ENCODE results near the gene CITED1.
A peak's percentile ranks its signal among the peaks of the same experiment; 100 is the strongest.
"Not testable (repeated sequence)": the region's sequence is repeated elsewhere in the genome, so short reads cannot be mapped to it uniquely, and the experiment has no call there.

CITED1 gene

DNA sequence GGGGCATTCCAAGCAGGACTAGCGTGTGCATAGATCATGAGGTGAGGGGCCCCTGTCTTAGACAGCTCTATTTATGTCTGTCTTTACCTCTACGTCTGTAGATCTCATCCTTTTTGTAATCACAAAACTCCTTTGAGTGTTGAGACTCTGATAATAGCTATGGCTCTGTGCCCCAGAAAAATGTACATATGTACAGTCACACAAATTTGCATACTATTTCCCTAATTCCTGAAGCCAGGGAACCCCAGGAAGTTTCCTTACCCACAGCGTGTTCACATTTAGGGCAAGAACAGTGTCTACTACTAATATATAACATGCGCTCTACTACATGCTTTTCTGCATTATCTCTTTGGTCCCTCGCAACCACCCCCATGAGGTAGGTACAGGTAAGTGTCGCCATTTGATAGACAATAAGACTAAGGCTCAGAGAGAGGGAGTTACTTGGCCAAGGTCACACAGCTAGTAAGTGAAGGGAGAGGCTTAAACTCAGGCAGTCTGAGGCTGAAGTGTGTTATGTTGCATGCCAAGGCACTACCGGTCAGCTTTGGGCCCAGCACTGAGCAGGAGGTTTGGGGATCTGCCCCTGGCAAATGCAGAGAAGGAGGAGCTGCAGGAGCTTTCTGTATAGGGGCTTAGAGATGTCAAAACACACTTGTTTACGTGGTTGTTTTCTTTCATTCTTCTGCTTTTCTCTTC, 21.0 kb upstream of the CITED1 start:
- H3K27ac ChIP-seq (ENCODE audit: low read depth, low read length) = no peak overlapping the region
- H2AFZ ChIP-seq (ENCODE audit: low read length, unreplicated experiment) = no peak overlapping the region
- no peaks in the 10 kb centered on the region for H3K36me3 ChIP-seq (ENCODE audit: insufficient read depth, low read length)
- H3K4me1 ChIP-seq (ENCODE audit: control insufficient read depth, insufficient read depth, low read length, unreplicated experiment) = no peaks in the 10 kb centered on the region
- H3K27me3 ChIP-seq (ENCODE audit: insufficient read depth, low read length) = no peaks in the 10 kb centered on the region
- H3K4me3 ChIP-seq (ENCODE audit: low read depth, low read length) = no peak overlapping the region
- no peaks in the 10 kb centered on the region for H3K79me2 ChIP-seq (ENCODE audit: control insufficient read depth, insufficient read depth, low read length, unreplicated experiment)

- not testable (repeated sequence) for H3K4me3 ChIP-seq (ENCODE audit: low read depth, low read length); H3K79me2 ChIP-seq (ENCODE audit: control insufficient read depth, insufficient read depth, low read length, unreplicated experiment); H3K36me3 ChIP-seq (ENCODE audit: insufficient read depth, low read length); H3K27me3 ChIP-seq (ENCODE audit: insufficient read depth, low read length); H3K27ac ChIP-seq (ENCODE audit: low read depth, low read length); H2AFZ ChIP-seq (ENCODE audit: low read length, unreplicated experiment); H3K4me1 ChIP-seq (ENCODE audit: control insufficient read depth, insufficient read depth, low read length, unreplicated experiment)
These were observed 13.9 kb upstream of the CITED1 start for GRCh38 chrX:72319651-72320050.

DNA sequence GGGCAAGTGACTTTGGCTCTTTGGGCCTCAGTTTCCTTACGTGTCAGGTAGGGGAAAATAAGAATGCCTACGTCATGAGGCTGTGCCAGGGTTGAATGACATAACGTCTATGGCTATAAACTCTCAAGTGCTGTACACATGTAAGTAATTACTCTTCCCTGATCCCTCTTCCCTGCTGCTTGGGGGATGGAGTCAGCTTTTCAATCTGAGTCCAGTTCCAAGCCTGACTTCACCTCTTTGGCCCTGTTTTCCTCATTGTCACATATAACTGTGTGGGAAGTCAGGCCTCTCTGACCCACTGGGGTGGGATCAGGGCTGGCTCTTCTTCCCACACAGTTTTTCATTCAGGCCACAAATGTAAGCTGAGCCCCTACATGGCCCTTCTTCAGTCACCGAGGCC, 11.4 kb upstream of the CITED1 start:
- no peaks in the 10 kb centered on the region for H3K79me2 ChIP-seq (ENCODE audit: control insufficient read depth, insufficient read depth, low read length, unreplicated experiment)
- no peak overlapping the region for H3K27ac ChIP-seq (ENCODE audit: low read depth, low read length)
- H3K4me3 ChIP-seq (ENCODE audit: low read depth, low read length) = no peak overlapping the region
- H3K36me3 ChIP-seq (ENCODE audit: insufficient read depth, low read length) = no peaks in the 10 kb centered on the region
- no peaks in the 10 kb centered on the region for H3K4me1 ChIP-seq (ENCODE audit: control insufficient read depth, insufficient read depth, low read length, unreplicated experiment)
- no peak overlapping the region for H2AFZ ChIP-seq (ENCODE audit: low read length, unreplicated experiment)
- no peaks in the 10 kb centered on the region for H3K27me3 ChIP-seq (ENCODE audit: insufficient read depth, low read length)

- no peaks in the 10 kb centered on the region for H3K36me3 ChIP-seq (ENCODE audit: insufficient read depth, low read length)
- H3K4me3 ChIP-seq (ENCODE audit: low read depth, low read length) = no peak overlapping the region
- no peak overlapping the region for H2AFZ ChIP-seq (ENCODE audit: low read length, unreplicated experiment)
- H3K79me2 ChIP-seq (ENCODE audit: control insufficient read depth, insufficient read depth, low read length, unreplicated experiment) = no peaks in the 10 kb centered on the region
- H3K27ac ChIP-seq (ENCODE audit: low read depth, low read length) = no peak overlapping the region
- H3K27me3 ChIP-seq (ENCODE audit: insufficient read depth, low read length) = no peaks in the 10 kb centered on the region
- no peaks in the 10 kb centered on the region for H3K4me1 ChIP-seq (ENCODE audit: control insufficient read depth, insufficient read depth, low read length, unreplicated experiment)
These were observed 10.8 kb upstream of the CITED1 start for GRCh38 chrX:72316408-72317110.

DNA sequence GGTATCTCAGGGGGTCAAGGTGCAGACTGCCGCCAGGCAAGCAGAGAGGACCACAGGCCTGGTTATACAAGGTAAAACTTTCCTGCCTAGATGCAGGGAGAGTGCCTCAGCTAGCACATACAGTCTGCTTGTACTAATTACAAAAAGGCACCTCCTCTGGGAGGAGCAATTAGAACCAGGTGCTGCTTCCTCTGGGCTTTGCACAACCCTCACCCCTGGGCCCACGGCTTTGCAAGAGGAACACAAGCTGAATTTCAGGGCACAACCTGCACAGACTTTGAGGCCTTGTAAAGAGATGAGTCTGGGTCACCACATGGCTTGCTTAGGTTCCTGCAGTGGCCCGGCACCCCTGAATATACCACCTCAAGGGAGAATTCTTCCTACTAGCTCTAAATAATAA, 9.2 kb upstream of the CITED1 start:
- Histone ChIP-seq H3K36me3 (ENCODE audit: insufficient read depth, low read length) (no peaks in the 10 kb centered on the region), H3K27ac (ENCODE audit: low read depth, low read length) (no peak overlapping the region), H3K4me3 (ENCODE audit: low read depth, low read length) (no peak overlapping the region), H3K27me3 (ENCODE audit: insufficient read depth, low read length) (no peaks in the 10 kb centered on the region; the same call in 1 of the 2 replicates), H2AFZ (ENCODE audit: low read length, unreplicated experiment) (no peak overlapping the region), H3K4me1 (ENCODE audit: control insufficient read depth, insufficient read depth, low read length, unreplicated experiment) (no peaks in the 10 kb centered on the region), H3K79me2 (ENCODE audit: control insufficient read depth, insufficient read depth, low read length, unreplicated experiment) (no peaks in the 10 kb centered on the region)

GRCh38 chrX:72313707-72314641, 8.3 kb upstream of the CITED1 start:
- no peak overlapping the region for H2AFZ ChIP-seq (ENCODE audit: low read length, unreplicated experiment)
- no peaks in the 10 kb centered on the region; the same call in 1 of the 2 replicates for H3K27me3 ChIP-seq (ENCODE audit: insufficient read depth, low read length)
- H3K27ac ChIP-seq (ENCODE audit: low read depth, low read length) = no peak overlapping the region
- no peak overlapping the region for H3K4me3 ChIP-seq (ENCODE audit: low read depth, low read length)
- H3K79me2 ChIP-seq (ENCODE audit: control insufficient read depth, insufficient read depth, low read length, unreplicated experiment) = no peaks in the 10 kb centered on the region
- no peaks in the 10 kb centered on the region for H3K36me3 ChIP-seq (ENCODE audit: insufficient read depth, low read length)
- H3K4me1 ChIP-seq (ENCODE audit: control insufficient read depth, insufficient read depth, low read length, unreplicated experiment) = peaks cover 5% of the 10 kb centered on the region

DNA sequence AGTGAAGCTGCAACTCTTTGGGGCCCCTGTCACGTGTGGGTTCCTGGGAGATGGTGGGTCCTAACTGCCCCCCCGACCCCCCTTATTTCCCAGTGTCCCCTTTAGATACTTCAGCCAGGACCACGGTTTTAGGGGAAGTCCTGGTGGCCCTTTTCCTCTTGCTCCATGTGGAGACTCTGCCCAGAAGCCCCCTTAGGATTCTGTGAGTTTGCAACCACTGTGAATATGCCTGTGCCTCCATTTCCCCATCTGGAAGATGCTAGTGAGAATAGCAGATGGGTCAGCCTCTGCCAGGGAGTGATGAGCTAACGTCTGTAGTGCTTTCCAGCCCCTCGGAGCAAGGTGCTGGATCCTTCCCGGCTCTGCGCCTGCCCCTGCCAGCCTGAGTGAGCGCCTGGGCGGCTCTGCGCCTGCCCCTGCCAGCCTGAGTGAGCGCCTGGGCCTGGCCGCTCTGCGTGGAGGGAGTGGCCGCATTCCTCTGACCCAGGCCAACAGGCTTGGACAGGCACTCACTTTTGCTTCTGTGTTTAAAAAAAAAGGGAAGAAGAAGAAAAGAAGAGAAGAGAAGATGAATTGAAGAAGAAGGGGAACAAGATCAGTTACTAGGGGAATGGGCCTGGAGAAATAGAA, 6.7 kb upstream of the CITED1 start:
- Histone ChIP-seq H3K27me3 (ENCODE audit: insufficient read depth, low read length) (peaks cover 13% of the 10 kb centered on the region), H3K4me3 (ENCODE audit: low read depth, low read length) (no peak overlapping the region), H2AFZ (ENCODE audit: low read length, unreplicated experiment) (no peak overlapping the region)

DNA sequence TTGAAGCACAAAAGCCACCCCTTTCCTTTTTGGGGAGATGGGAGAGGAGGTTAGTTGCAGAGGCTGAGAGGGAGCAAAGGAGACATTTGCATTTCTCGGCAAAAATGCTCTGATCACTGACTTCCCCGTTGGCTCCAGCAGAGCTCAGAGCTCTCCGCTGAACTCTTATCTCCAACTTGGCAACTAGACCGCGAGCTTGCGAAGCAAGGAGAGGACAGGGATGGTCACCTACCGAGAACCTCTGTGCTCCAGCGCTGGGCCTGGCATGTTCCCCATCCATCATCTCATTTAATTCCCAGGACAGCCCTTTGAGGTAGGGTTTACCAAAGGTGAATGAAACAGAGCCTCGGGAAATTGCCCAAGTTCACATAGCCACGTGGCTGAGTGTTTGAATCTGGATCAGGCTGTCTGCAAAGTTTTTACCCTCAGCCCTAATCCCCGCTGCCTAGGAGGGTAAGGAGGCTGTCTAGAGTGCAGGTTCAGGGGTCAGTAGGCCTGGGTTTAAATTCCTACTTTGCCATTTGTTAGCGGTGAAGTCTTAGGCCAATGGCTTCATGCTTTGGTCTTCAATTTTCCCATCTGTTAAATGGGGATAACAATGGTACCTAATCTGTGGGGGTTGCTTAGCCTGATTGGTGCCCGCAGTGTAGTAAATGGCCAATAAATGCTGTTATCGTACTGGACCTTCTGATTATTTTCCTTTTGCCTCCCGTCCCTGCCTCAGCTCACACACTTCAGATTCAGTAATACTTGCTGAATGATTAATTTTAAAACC, 3.8 kb upstream of the CITED1 start:
- H3K4me3 ChIP-seq (ENCODE audit: low read depth, low read length) = peak overlapping the region; percentile 74
- H2AFZ ChIP-seq (ENCODE audit: low read length, unreplicated experiment) = peak overlapping the region; percentile 65
- peaks cover 14% of the 10 kb centered on the region for H3K4me1 ChIP-seq (ENCODE audit: control insufficient read depth, insufficient read depth, low read length, unreplicated experiment)
- H3K79me2 ChIP-seq (ENCODE audit: control insufficient read depth, insufficient read depth, low read length, unreplicated experiment) = no peaks in the 10 kb centered on the region
- no peak overlapping the region for H3K27ac ChIP-seq (ENCODE audit: low read depth, low read length)
- H3K36me3 ChIP-seq (ENCODE audit: insufficient read depth, low read length) = no peaks in the 10 kb centered on the region
- peaks cover 31% of the 10 kb centered on the region for H3K27me3 ChIP-seq (ENCODE audit: insufficient read depth, low read length)

More for the DNA sequence above, 6.7 kb upstream of the CITED1 start:
- Histone ChIP-seq H3K36me3 (ENCODE audit: insufficient read depth, low read length) (no peaks in the 10 kb centered on the region), H3K27ac (ENCODE audit: low read depth, low read length) (no peak overlapping the region), H3K4me1 (ENCODE audit: control insufficient read depth, insufficient read depth, low read length, unreplicated experiment) (peaks cover 11% of the 10 kb centered on the region), H3K79me2 (ENCODE audit: control insufficient read depth, insufficient read depth, low read length, unreplicated experiment) (no peaks in the 10 kb centered on the region)

- peaks cover 39% of the 10 kb centered on the region for H3K27me3 ChIP-seq (ENCODE audit: insufficient read depth, low read length)
- H2AFZ ChIP-seq (ENCODE audit: low read length, unreplicated experiment) = peak overlapping the region; percentile 65
- H3K4me1 ChIP-seq (ENCODE audit: control insufficient read depth, insufficient read depth, low read length, unreplicated experiment) = peaks cover 14% of the 10 kb centered on the region
- H3K27ac ChIP-seq (ENCODE audit: low read depth, low read length) = no peak overlapping the region
- no peaks in the 10 kb centered on the region for H3K36me3 ChIP-seq (ENCODE audit: insufficient read depth, low read length)
- H3K4me3 ChIP-seq (ENCODE audit: low read depth, low read length) = peak overlapping the region; percentile 74
- H3K79me2 ChIP-seq (ENCODE audit: control insufficient read depth, insufficient read depth, low read length, unreplicated experiment) = no peaks in the 10 kb centered on the region
These were observed 3.0 kb upstream of the CITED1 start for GRCh38 chrX:72308566-72309296.

All from ACC112 (cell line).